ENCODE measurements around the gene NEK6. TPM values are rescaled to one million over a fixed set of nuclear protein-coding genes. Genes with fewer than 3 reads are reported as not detected.

Gene NEK6
- total RNA-seq, 1 experiment from 2014 or later, result 66.6 TPM

GRCh38 chr9:124213396-124213795 is 44.4 kb upstream of the NEK6 start:
- H3K27me3 Mint-ChIP-seq (ENCODE audit: insufficient read depth, unreplicated experiment), result no peaks in the 10 kb centered on the region

GRCh38 chr9:124214116-124214515 is 43.6 kb upstream of the NEK6 start:
- TF ChIP-seq, protein P1, sequence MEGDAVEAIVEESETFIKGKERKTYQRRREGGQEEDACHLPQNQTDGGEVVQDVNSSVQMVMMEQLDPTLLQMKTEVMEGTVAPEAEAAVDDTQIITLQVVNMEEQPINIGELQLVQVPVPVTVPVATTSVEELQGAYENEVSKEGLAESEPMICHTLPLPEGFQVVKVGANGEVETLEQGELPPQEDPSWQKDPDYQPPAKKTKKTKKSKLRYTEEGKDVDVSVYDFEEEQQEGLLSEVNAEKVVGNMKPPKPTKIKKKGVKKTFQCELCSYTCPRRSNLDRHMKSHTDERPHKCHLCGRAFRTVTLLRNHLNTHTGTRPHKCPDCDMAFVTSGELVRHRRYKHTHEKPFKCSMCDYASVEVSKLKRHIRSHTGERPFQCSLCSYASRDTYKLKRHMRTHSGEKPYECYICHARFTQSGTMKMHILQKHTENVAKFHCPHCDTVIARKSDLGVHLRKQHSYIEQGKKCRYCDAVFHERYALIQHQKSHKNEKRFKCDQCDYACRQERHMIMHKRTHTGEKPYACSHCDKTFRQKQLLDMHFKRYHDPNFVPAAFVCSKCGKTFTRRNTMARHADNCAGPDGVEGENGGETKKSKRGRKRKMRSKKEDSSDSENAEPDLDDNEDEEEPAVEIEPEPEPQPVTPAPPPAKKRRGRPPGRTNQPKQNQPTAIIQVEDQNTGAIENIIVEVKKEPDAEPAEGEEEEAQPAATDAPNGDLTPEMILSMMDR (IDR thresholded peaks at IDR 0.05; ENCODE audit: insufficient read depth in 1 of 2, low read depth in 1 of 2, low read length in 1 of 2, severe bottlenecking in 1 of 2, unreplicated experiment in 1 of 2), result no peak
- no peaks in the 10 kb centered on the region for H3K9me3 Mint-ChIP-seq (ENCODE audit: unreplicated experiment)
- H3K27ac Mint-ChIP-seq (ENCODE audit: unreplicated experiment), result no peak overlapping the region
- no peaks in the 10 kb centered on the region for H3K4me1 Mint-ChIP-seq (ENCODE audit: low read depth, unreplicated experiment)
- Histone ChIP-seq H3K4me1 (no peaks in the 10 kb centered on the region), H3K36me3 (ENCODE audit: control insufficient read depth, insufficient read depth, low read length) (no peaks in the 10 kb centered on the region), H3K4me3 (ENCODE audit: low read depth, low read length) (no peak overlapping the region), H3K27me3 (replicated peaks; ENCODE audit: control insufficient read depth, insufficient read depth, low read length) (no peaks in the 10 kb centered on the region), H3K9me3 (no peaks in the 10 kb centered on the region)
- H3K4me3 Mint-ChIP-seq (ENCODE audit: unreplicated experiment), result no peak overlapping the region
- ChIA-PET POLR2A (no interaction called here), CTCF (no interaction called here)
- intact Hi-C loops (cut with micrococcal nuclease; ENCODE audit: unreplicated experiment), result no loop called here
- DNase-seq, result no peak
- H3K27me3 Mint-ChIP-seq (ENCODE audit: insufficient read depth, unreplicated experiment), result no peaks in the 10 kb centered on the region
- no TSS peak for BruUV-seq (replicated peaks)
- no peaks in the 10 kb centered on the region for H3K36me3 Mint-ChIP-seq (ENCODE audit: insufficient read depth, unreplicated experiment)

More at GRCh38 chr9:124213396-124213795, 44.4 kb upstream of the NEK6 start:
- DNase-seq, result no peak
- no peaks in the 10 kb centered on the region for H3K9me3 Mint-ChIP-seq (ENCODE audit: unreplicated experiment)
- H3K4me1 Mint-ChIP-seq (ENCODE audit: low read depth, unreplicated experiment), result no peaks in the 10 kb centered on the region
- no peaks in the 10 kb centered on the region for H3K36me3 ChIP-seq (ENCODE audit: control insufficient read depth, insufficient read depth, low read length)
- H3K4me3 Mint-ChIP-seq (ENCODE audit: unreplicated experiment), result no peak overlapping the region
- H3K27ac Mint-ChIP-seq (ENCODE audit: unreplicated experiment), result no peak overlapping the region
- H3K36me3 Mint-ChIP-seq (ENCODE audit: insufficient read depth, unreplicated experiment), result no peaks in the 10 kb centered on the region
- POLR2A ChIA-PET, result no interaction called here
- CTCF ChIA-PET, result no interaction called here
- TF ChIP-seq, protein P1 (IDR thresholded peaks at IDR 0.05; ENCODE audit: insufficient read depth in 1 of 2, low read depth in 1 of 2, low read length in 1 of 2, severe bottlenecking in 1 of 2, unreplicated experiment in 1 of 2), result no peak
- BruUV-seq (replicated peaks), result no TSS peak
- no peaks in the 10 kb centered on the region for H3K4me1 ChIP-seq
- no peaks in the 10 kb centered on the region for H3K9me3 ChIP-seq
- H3K27me3 ChIP-seq (replicated peaks; ENCODE audit: control insufficient read depth, insufficient read depth, low read length), result no peaks in the 10 kb centered on the region
- no peak overlapping the region for H3K4me3 ChIP-seq (ENCODE audit: low read depth, low read length)
- intact Hi-C loops (cut with micrococcal nuclease; ENCODE audit: unreplicated experiment), result no loop called here

GRCh38 chr9:124214596-124215367 is 43.0 kb upstream of the NEK6 start:
- Mint-ChIP-seq H3K27me3 (ENCODE audit: insufficient read depth, unreplicated experiment) (no peaks in the 10 kb centered on the region), H3K4me1 (ENCODE audit: low read depth, unreplicated experiment) (no peaks in the 10 kb centered on the region), H3K36me3 (ENCODE audit: insufficient read depth, unreplicated experiment) (no peaks in the 10 kb centered on the region), H3K27ac (ENCODE audit: unreplicated experiment) (no peak overlapping the region), H3K4me3 (ENCODE audit: unreplicated experiment) (no peak overlapping the region), H3K9me3 (ENCODE audit: unreplicated experiment) (no peaks in the 10 kb centered on the region)
- Histone ChIP-seq H3K4me3 (ENCODE audit: low read depth, low read length) (no peak overlapping the region), H3K4me1 (no peaks in the 10 kb centered on the region), H3K27me3 (replicated peaks; ENCODE audit: control insufficient read depth, insufficient read depth, low read length) (no peaks in the 10 kb centered on the region), H3K9me3 (no peaks in the 10 kb centered on the region; the same call in 1 of the 2 replicates), H3K36me3 (ENCODE audit: control insufficient read depth, insufficient read depth, low read length) (no peaks in the 10 kb centered on the region)
- ChIA-PET POLR2A (no interaction called here), CTCF (no interaction called here)
- BruUV-seq (replicated peaks), result no TSS peak
- TF ChIP-seq, protein P1 (IDR thresholded peaks at IDR 0.05; ENCODE audit: insufficient read depth in 1 of 2, low read depth in 1 of 2, low read length in 1 of 2, severe bottlenecking in 1 of 2, unreplicated experiment in 1 of 2), result no peak
- intact Hi-C loops (cut with micrococcal nuclease; ENCODE audit: unreplicated experiment), result no loop called here
- DNase-seq, result no peak

Measured in Caco-2 (cell line).